GM12878 (cell line): ENCODE data around the gene PSAP. TPM values are rescaled to one million over a fixed set of nuclear protein-coding genes. Genes with fewer than 3 reads are reported as not detected.

ENCODE experiments used
- ATAC-seq: fragments of 200-7000 bp; cut with Tn5 transposase; 3 replicates; pipeline ENCODE4 v1.9.1; 2020; ENCODE audit warnings: mild to moderate bottlenecking, moderate library complexity
- BruUV-seq: library from RNA; stranded (reverse); fragments of 400-500 nt; replicated peaks from 2 replicates; lab custom pipeline; 2021; lab: Mats Ljungman, UMichigan
- CTCF ChIA-PET: fragments of 300-600 bp; sonication (Branson Sonifier 250); formaldehyde crosslinking; extraction: SDS; loops from one replicate; lab custom pipeline; 2021; ENCODE audit warnings: inconsistent platforms; lab: Yijun Ruan, JAX
- POLR2A ChIA-PET: fragments of 350-600 bp; formaldehyde crosslinking; extraction: SDS; loops from one replicate; lab custom pipeline; 2021; ENCODE audit warnings: inconsistent platforms; lab: Charles Lee
- RAD21 ChIA-PET: fragments of 300-600 bp; sonication (Branson Sonifier 250); formaldehyde crosslinking; loops from one replicate; lab custom pipeline; 2023; ENCODE audit warnings: antibody characterized with exemption; ENCODE audit not compliant: unreplicated experiment; lab: Charles Lee
- SMC1A ChIA-PET: fragments of 300-600 bp; sonication (Branson Sonifier 250); formaldehyde crosslinking; loops from one replicate; lab custom pipeline; 2023; ENCODE audit not compliant: unreplicated experiment, uncharacterized antibody; lab: Charles Lee
- DNase-seq: peaks from one replicate; pipeline ENCODE4 v3.0.0-alpha.2; 2011; ENCODE audit warnings: low read depth, low spot score
- FAIRE-seq: peaks from 3 replicates; lab custom pipeline; 2011; peaks lifted over from hg19 to GRCh38; lab: Jason Lieb, UNC
- H2AFZ ChIP-seq: 2 replicates; pipeline ENCODE4 v1.6.0; 2011; ENCODE audit warnings: low read depth, low read length, control low read depth; ENCODE audit not compliant: control insufficient read depth
- H3K27ac ChIP-seq: 2 replicates; pipeline ENCODE4 v1.5.1; 2011; ENCODE audit warnings: control low read depth; ENCODE audit not compliant: control insufficient read depth, insufficient read depth
- H3K27me3 ChIP-seq, 2 experiments: replicated peaks in 1 of 2; 2 replicates each; pipeline versions ENCODE4 v1.6.0 to v1.6.1; 2011; ENCODE audit warnings: low read length in 1 of 2; ENCODE audit not compliant: control insufficient read depth in 2 of 2, insufficient read depth in 2 of 2
- H3K36me3 ChIP-seq, 2 experiments: 2 replicates each; pipeline ENCODE4 v1.5.1; 2011; ENCODE audit warnings: low read length in 1 of 2; ENCODE audit not compliant: control insufficient read depth in 2 of 2, insufficient read depth in 2 of 2
- H3K4me1 ChIP-seq: 2 replicates; pipeline ENCODE4 v1.6.1; 2011; ENCODE audit warnings: mild to moderate bottlenecking, low read length, moderate library complexity, mixed read lengths; ENCODE audit not compliant: control insufficient read depth, insufficient read depth
- H3K4me2 ChIP-seq: 2 replicates; pipeline ENCODE4 v1.6.0; 2011; ENCODE audit warnings: control low read depth; ENCODE audit not compliant: control insufficient read depth, insufficient read depth
- H3K4me3 ChIP-seq: fragments of 200-600 bp; sonication (generic); 2 replicates; pipeline ENCODE4 v1.5.1; 2016
- H3K79me2 ChIP-seq: 2 replicates; pipeline ENCODE4 v1.6.0; 2011; ENCODE audit warnings: low read length; ENCODE audit not compliant: control insufficient read depth, insufficient read depth
- H3K9ac ChIP-seq: 2 replicates; pipeline ENCODE4 v1.8.0; 2011; ENCODE audit warnings: low read length, control low read depth, mixed read lengths; ENCODE audit not compliant: control insufficient read depth, insufficient read depth
- H3K9me3 ChIP-seq: replicated peaks from 3 replicates; pipeline ENCODE4 v1.5.1; 2011; ENCODE audit warnings: mild to moderate bottlenecking, low read length; ENCODE audit not compliant: control insufficient read depth, insufficient read depth
- H4K20me1 ChIP-seq: 2 replicates; pipeline ENCODE4 v1.6.0; 2011; ENCODE audit not compliant: control insufficient read depth, insufficient read depth
- CBX5 ChIP-seq: sonication (generic); IDR thresholded peaks from 2 replicates; pipeline ENCODE4 v1.6.1; 2016; ENCODE audit warnings: low read depth, moderate library complexity, mild to moderate bottlenecking, inconsistent platforms
- CREB1 ChIP-seq: IDR thresholded peaks from 2 replicates; pipeline ENCODE4 v1.6.1; 2012; ENCODE audit warnings: low read depth, mild to moderate bottlenecking, inconsistent platforms
- E2F8 ChIP-seq: fragments of 450-650 bp; IDR thresholded peaks from 2 replicates; pipeline ENCODE4 v1.6.1; 2018; ENCODE audit warnings: mild to moderate bottlenecking, low read depth, moderate library complexity; ENCODE audit not compliant: partially characterized antibody
- HDGF ChIP-seq: fragments of 450-650 bp; IDR thresholded peaks from 2 replicates; pipeline ENCODE4 v1.6.1; 2016; ENCODE audit warnings: antibody characterized with exemption
- MEF2A ChIP-seq: IDR thresholded peaks from 2 replicates; pipeline ENCODE4 v1.6.1; 2011; ENCODE audit warnings: low read depth, mild to moderate bottlenecking, low read length, moderate library complexity; ENCODE audit not compliant: insufficient read depth
- MTA2 ChIP-seq: fragments of 450-650 bp; IDR thresholded peaks from 2 replicates; pipeline ENCODE4 v1.6.1; 2016; ENCODE audit warnings: low read depth, mild to moderate bottlenecking, moderate library complexity
- NFIC ChIP-seq: IDR thresholded peaks from 2 replicates; pipeline ENCODE4 v1.6.1; 2012; ENCODE audit warnings: low read depth, mild to moderate bottlenecking, inconsistent platforms, low read length, moderate library complexity
- NRF1 ChIP-seq: conservative IDR thresholded peaks from 2 replicates; pipeline ENCODE4 v1.6.1; 2011; ENCODE audit warnings: mild to moderate bottlenecking, low read depth, low read length, improper control_type of control experiment
- RAD21 ChIP-seq: IDR thresholded peaks from 2 replicates; pipeline ENCODE4 v1.6.1; 2011; ENCODE audit warnings: mild to moderate bottlenecking, low read depth, low read length, moderate library complexity; ENCODE audit not compliant: insufficient read depth
- SREBF2 ChIP-seq: IDR thresholded peaks from 2 replicates; pipeline ENCODE4 v1.6.1; 2012; ENCODE audit warnings: mild to moderate bottlenecking, low read length
- SUPT20H ChIP-seq: IDR thresholded peaks from 2 replicates; pipeline ENCODE4 v1.6.1; 2011; ENCODE audit warnings: low read depth, mild to moderate bottlenecking, low read length, moderate library complexity, borderline replicate concordance; ENCODE audit not compliant: control insufficient read depth
- ZBED1 ChIP-seq: IDR thresholded peaks from 2 replicates; pipeline ENCODE4 v1.6.1; 2016; ENCODE audit warnings: borderline replicate concordance
- whole genome bisulfite sequencing: methylation state at CpG from one replicate; pipeline ENCODE4 v1.1.6; 2016; ENCODE audit warnings: low lambda C conversion rate; ENCODE audit not compliant: insufficient replicate concordance, insufficient coverage; ENCODE audit errors: missing lambda C conversion rate; 5-methylcytosine and 5-hydroxymethylcytosine counted together
- in situ Hi-C: fragments of 300-500 bp; cut with MboI; formaldehyde crosslinking; loops from 9 replicates; pipeline ENCODE4 v1.14.3; 2018; ENCODE audit warnings: mixed read lengths
- intact Hi-C: fragments of 100-400 bp; cut with micrococcal nuclease; formaldehyde crosslinking; loops from one replicate; pipeline ENCODE4 v1.14.2; 2022; ENCODE audit not compliant: unreplicated experiment
- polyA plus RNA-seq, 11 experiments: library from polyadenylated mRNA; depleted of rRNA in 4 of 11; unstranded in 6 of 11; stranded (reverse) in 5 of 11; fragments of >200 nt; fragmentation: Nextera tagmentation in 4 of 11; fragmentation: Illumina TruSeq in 1 of 11; extraction: Ambion mirVana in 4 of 11; extraction: Trizol in 1 of 11; gene quantifications; 1 replicate in 1 of 11; 2 replicates in 10 of 11; pipeline versions ENCODE4 v1.2.1 to v1.2.3, GENCODE V29; 2011 to 2016; ENCODE audit warnings: inconsistent platforms in 2 of 11, missing spikeins in 2 of 11, low read depth in 1 of 11
- total RNA-seq, 4 experiments: library from RNA; depleted of rRNA in 3 of 4; stranded (reverse); fragments of >200 nt in 3 of 4; fragmentation: Illumina TruSeq in 1 of 4; extraction: Trizol in 1 of 4; gene quantifications; 2 replicates each; pipeline versions ENCODE4 v1.2.1 to v1.2.3, GENCODE V29; 2013 to 2021
- TF ChIP-seq, protein P1 (sequence below): IDR thresholded peaks from 2 replicates; pipeline ENCODE4 v1.6.1; 2012; ENCODE audit warnings: low read depth, low read length, improper control_type of control experiment
- TF ChIP-seq, protein P2 (sequence below): fragments of 450-650 bp; IDR thresholded peaks from 2 replicates; pipeline ENCODE4 v1.6.1; 2017; ENCODE audit warnings: mild to moderate bottlenecking, moderate library complexity

Gene PSAP
- total and polyA plus RNA-seq, 10 of the 15 experiments (the other 5 are each of a cell fraction or from before 2014, with no cell fraction given) = 178 to 336 (median 286) TPM

DNA sequence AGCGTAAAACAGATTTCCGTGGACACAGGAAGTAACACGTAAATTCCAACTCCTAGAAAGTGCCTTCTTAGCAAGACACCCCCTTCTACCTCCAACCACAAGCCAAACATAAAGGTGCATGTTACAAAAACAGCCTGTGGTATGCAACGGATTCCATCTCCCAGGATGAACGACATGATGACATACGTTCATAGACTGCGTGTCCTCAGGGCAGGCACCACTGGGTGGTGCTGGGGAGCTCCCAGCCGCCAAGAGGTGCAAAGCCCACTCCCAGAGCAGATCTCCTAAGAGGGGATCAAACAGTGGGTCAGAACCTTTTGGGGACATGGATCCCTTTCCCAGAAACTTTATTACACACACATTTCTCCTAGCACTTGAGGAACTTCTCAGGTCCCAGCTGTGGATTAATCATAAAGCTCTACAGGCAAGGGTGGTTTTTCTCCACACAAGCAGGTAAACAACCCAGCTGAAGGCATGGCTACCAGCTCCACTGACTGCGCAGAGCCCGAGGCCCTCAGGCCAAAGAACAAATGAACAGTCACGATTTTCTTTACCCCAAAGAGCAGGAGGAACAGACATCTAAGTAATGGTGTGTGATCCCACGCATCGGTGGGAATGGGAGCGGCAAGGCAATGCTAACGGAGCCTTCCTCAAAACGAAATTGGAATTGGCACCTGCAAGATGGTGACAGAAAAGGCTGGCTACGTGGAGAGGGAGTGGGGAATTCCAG lies 13.8 kb downstream of the PSAP start:
- 64% methylated on average over 17 of the region's 17 CpGs for WGBS
- peak overlapping the region; percentile 86 for H3K4me2 ChIP-seq
- H3K79me2 ChIP-seq = peaks cover 69% of the 10 kb centered on the region
- H2AFZ ChIP-seq = no peak overlapping the region
- peaks cover 61% of the 10 kb centered on the region for H3K4me1 ChIP-seq
- intact Hi-C loops = loop anchor here (2.0 kb wide), 1 partner anchor 212 kb away; no protein-coding TSS in a partner anchor
- POLR2A ChIA-PET = interaction anchor here (1.1 to 2.8 kb wide), 3 partner anchors 13 to 69 kb away, joined by 3 to 20 read pairs (median 3); partner anchors contain the start of gene PSAP
- no peaks in the 10 kb centered on the region for H3K27me3 ChIP-seq
- SMC1A ChIA-PET = interaction anchor here (0.8 to 4.0 kb wide), 8 partner anchors 8 to 209 kb away, joined by 3 to 27 read pairs (median 6); partner anchors contain the start of gene VSIR
- CTCF ChIA-PET = interaction anchor here (0.6 to 7.5 kb wide), 16 partner anchors 11 to 211 kb away, joined by 3 to 104 read pairs (median 5); partner anchors contain the start of genes PSAP and VSIR
- BruUV-seq = no TSS peak
- H3K4me3 ChIP-seq = peak overlapping the region; percentile 44
- H3K36me3 ChIP-seq = peaks cover 7 to 11% of the 10 kb centered on the region in 2 experiments; a peak in 3 of 4 replicates
- in situ Hi-C loops = no loop called here
- H3K27ac ChIP-seq = peak overlapping the region; percentile 89
- RAD21 ChIA-PET = interaction anchor here (0.5 to 6.7 kb wide), 8 partner anchors 14 to 211 kb away, joined by 3 to 39 read pairs (median 4); partner anchors contain the start of gene PSAP
- no peaks in the 10 kb centered on the region for H4K20me1 ChIP-seq
- no peaks in the 10 kb centered on the region for H3K9me3 ChIP-seq
- peak; percentile 52 for ATAC-seq
- FAIRE-seq = no peak
- DNase-seq = no peak
- peak overlapping the region; percentile 35; the same call in 1 of the 2 replicates for H3K9ac ChIP-seq
- TF ChIP-seq SREBF2 = no peak
- TF ChIP-seq HDGF = no peak
- TF ChIP-seq MTA2 = no peak
- no peak for TF ChIP-seq E2F8
- TF ChIP-seq NFIC = no peak
- no peak for TF ChIP-seq CREB1
- no peak for TF ChIP-seq CBX5
- TF ChIP-seq, protein P1, sequence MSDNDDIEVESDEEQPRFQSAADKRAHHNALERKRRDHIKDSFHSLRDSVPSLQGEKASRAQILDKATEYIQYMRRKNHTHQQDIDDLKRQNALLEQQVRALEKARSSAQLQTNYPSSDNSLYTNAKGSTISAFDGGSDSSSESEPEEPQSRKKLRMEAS = no peak
- no peak for TF ChIP-seq MEF2A
- TF ChIP-seq, protein P2, sequence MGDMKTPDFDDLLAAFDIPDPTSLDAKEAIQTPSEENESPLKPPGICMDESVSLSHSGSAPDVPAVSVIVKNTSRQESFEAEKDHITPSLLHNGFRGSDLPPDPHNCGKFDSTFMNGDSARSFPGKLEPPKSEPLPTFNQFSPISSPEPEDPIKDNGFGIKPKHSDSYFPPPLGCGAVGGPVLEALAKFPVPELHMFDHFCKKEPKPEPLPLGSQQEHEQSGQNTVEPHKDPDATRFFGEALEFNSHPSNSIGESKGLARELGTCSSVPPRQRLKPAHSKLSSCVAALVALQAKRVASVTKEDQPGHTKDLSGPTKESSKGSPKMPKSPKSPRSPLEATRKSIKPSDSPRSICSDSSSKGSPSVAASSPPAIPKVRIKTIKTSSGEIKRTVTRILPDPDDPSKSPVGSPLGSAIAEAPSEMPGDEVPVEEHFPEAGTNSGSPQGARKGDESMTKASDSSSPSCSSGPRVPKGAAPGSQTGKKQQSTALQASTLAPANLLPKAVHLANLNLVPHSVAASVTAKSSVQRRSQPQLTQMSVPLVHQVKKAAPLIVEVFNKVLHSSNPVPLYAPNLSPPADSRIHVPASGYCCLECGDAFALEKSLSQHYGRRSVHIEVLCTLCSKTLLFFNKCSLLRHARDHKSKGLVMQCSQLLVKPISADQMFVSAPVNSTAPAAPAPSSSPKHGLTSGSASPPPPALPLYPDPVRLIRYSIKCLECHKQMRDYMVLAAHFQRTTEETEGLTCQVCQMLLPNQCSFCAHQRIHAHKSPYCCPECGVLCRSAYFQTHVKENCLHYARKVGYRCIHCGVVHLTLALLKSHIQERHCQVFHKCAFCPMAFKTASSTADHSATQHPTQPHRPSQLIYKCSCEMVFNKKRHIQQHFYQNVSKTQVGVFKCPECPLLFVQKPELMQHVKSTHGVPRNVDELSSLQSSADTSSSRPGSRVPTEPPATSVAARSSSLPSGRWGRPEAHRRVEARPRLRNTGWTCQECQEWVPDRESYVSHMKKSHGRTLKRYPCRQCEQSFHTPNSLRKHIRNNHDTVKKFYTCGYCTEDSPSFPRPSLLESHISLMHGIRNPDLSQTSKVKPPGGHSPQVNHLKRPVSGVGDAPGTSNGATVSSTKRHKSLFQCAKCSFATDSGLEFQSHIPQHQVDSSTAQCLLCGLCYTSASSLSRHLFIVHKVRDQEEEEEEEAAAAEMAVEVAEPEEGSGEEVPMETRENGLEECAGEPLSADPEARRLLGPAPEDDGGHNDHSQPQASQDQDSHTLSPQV = no peak
- no peak for TF ChIP-seq ZBED1
- peak; percentile 44; the same call in 1 of the 2 replicates for TF ChIP-seq RAD21
- TF ChIP-seq SUPT20H = no peak
- no peak for TF ChIP-seq NRF1
